Tongue (tissue), 3 donors: ENCODE measurements around the gene FAM222B. TPM values are rescaled to one million over a fixed set of nuclear protein-coding genes. Genes with fewer than 3 reads are reported as not detected.

Source experiments
- DNase-seq: peaks from one replicate; pipeline ENCODE4 v3.0.0-alpha.2; 2015
- small RNA-seq: library from RNA; depleted of rRNA; stranded (forward); fragments of <200 nt; gene quantifications from one replicate; pipeline ENCODE3, GENCODE V24; 2014; ENCODE audit warnings: low replicate concordance
- total RNA-seq: library from RNA; depleted of rRNA; stranded (reverse); fragments of >200 nt; gene quantifications from one replicate; pipeline ENCODE4 v1.2.3, GENCODE V29; 2014

Gene FAM222B
- total RNA-seq, 1 donor from 2014 or later: 3.2 TPM

- DNase-seq: peak; percentile 60
These were observed 130.4 kb downstream of the FAM222B start for GRCh38 chr17:28712032-28712704.

- DNase-seq: no peak
These were observed 130.9 kb downstream of the FAM222B start, which contains the start of gene PROCA1 for GRCh38 chr17:28711723-28712031. TSS of gene PROCA1 (minus strand) at chr17:28711888. CDS start at chr17:28711660, 228 bp downstream.

GRCh38 chr17:28710861-28711722 is 131.5 kb downstream of the FAM222B start:
- DNase-seq: peak; percentile 96

- no peak for DNase-seq
These were observed 135.3 kb downstream of the FAM222B start for GRCh38 chr17:28707339-28707720.

GRCh38 chr17:28706471-28707338 is 135.9 kb downstream of the FAM222B start:
- DNase-seq: no peak

Small RNA genes lying within 50 kb of the gene (small RNA-seq; reads per million reads assigned to genes)
- not detected for gene RF00019
- gene SNORD42A: not detected
- gene SNORD42B: 0.10 reads per million
- not detected for gene SNORD4A
- not detected for gene SNORD4B

Other genes with a start within 250 kb of the FAM222B start
- 12.0 TPM for gene SPAG5, start 243.8 kb downstream of the FAM222B start, total RNA-seq
- gene RSKR, start 228.6 kb downstream of the FAM222B start, total RNA-seq: 6.9 TPM
- gene BLTP2, start 197.6 kb downstream of the FAM222B start, total RNA-seq: 104 TPM
- gene SDF2, start 180.9 kb downstream of the FAM222B start, total RNA-seq: 41.4 TPM
- 51.7 TPM for gene SUPT6H, start 180.6 kb downstream of the FAM222B start, total RNA-seq
- gene PROCA1, start 130.9 kb downstream of the FAM222B start, total RNA-seq: 0.21 TPM
- gene RAB34, start 124.9 kb downstream of the FAM222B start, total RNA-seq: 78.9 TPM
- 554 TPM for gene RPL23A, start 122.8 kb downstream of the FAM222B start, total RNA-seq
- not detected for gene TLCD1, start 116.6 kb downstream of the FAM222B start, total RNA-seq
- gene NEK8, start 114.0 kb downstream of the FAM222B start, total RNA-seq: 4.1 TPM
- gene TRAF4, start 98.8 kb downstream of the FAM222B start, total RNA-seq: 18.6 TPM
- 30.4 TPM for gene ERAL1, start 12.2 kb upstream of the FAM222B start, total RNA-seq
- gene FLOT2, start 54.9 kb upstream of the FAM222B start, total RNA-seq: 51.2 TPM
- 18.2 TPM for gene DHRS13, start 60.3 kb upstream of the FAM222B start, total RNA-seq
- gene PHF12, start 108.7 kb upstream of the FAM222B start, total RNA-seq: 23.2 TPM
- gene SEZ6, start 163.2 kb upstream of the FAM222B start, total RNA-seq: not detected
- gene PIPOX, start 200.4 kb upstream of the FAM222B start, total RNA-seq: 1.2 TPM